Measurements from ENCODE around the gene RABL2B.

The RABL2B gene

DNA sequence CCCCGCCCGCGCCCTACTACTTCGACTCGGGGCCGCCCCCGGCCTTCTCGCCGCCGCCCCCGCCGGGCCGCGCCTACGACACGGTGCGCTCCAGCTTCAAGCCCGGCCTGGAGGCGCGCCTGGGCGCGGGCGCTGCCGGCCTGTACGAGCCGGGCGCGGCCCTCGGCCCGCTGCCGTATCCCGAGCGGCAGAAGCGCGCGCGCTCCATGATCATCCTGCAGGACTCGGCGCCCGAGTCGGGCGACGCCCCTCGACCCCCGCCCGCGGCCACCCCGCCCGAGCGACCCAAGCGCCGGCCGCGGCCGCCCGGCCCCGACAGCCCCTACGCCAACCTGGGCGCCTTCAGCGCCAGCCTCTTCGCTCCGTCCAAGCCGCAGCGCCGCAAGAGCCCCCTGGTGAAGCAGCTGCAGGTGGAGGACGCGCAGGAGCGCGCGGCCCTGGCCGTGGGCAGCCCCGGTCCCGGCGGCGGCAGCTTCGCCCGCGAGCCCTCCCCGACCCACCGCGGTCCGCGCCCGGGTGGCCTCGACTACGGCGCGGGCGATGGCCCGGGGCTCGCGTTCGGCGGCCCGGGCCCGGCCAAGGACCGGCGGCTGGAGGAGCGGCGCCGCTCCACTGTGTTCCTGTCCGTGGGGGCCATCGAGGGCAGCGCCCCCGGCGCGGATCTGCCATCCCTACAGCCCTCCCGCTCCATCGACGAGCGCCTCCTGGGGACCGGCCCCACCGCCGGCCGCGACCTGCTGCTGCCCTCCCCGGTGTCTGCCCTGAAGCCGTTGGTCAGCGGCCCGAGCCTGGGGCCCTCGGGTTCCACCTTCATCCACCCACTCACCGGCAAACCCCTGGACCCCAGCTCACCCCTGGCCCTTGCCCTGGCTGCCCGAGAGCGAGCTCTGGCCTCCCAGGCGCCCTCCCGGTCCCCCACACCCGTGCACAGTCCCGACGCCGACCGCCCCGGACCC is 62.9 kb downstream of the RABL2B start:
- Histone ChIP-seq H3K9me3 (ENCODE audit: control insufficient read depth in 1 of 2, low read length in 2 of 2) (no peaks in the 10 kb centered on the region), H3K36me3 (ENCODE audit: control insufficient read depth in 1 of 2, insufficient read depth in 2 of 2, low read length in 2 of 2) (no peaks in the 10 kb centered on the region), H3K4me1 (ENCODE audit: control insufficient read depth in 1 of 2, insufficient read depth in 2 of 2, low read length in 2 of 2) (peaks cover 0 to 6% of the 10 kb centered on the region in 2 donors), H3K4me3 (ENCODE audit: low read depth in 1 of 2, low read length in 2 of 2) (no peak overlapping the region), H3K27ac (ENCODE audit: low read length) (no peak overlapping the region), H3K27me3 (ENCODE audit: low read depth, low read length) (no peaks in the 10 kb centered on the region)

DNA sequence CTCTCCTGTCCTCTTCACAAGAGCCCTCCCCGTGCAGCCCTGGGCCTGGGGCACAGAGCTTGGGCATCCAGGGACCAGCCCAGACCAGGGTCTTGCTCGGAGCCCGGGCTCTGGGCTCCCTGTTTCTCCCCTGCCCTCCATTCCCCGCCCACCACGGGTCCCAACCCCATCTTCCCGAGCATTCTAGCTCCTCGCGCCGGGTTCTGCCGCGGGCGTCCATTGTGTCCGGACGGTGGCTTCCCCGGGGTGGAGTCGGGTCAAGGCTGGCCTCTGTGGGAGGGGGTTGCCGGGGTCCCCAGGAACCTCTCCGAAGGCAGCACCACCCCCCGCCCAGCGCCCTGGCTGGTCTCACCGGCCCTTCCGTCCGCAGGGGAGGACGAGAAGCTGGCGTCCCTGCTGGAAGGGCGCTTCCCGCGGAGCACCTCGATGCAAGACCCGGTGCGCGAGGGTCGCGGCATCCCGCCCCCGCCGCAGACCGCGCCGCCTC is 63.6 kb downstream of the RABL2B start:
- Histone ChIP-seq H3K27me3 (ENCODE audit: low read depth, low read length) (no peaks in the 10 kb centered on the region), H3K36me3 (ENCODE audit: control insufficient read depth in 1 of 2, insufficient read depth in 2 of 2, low read length in 2 of 2) (no peaks in the 10 kb centered on the region), H3K4me1 (ENCODE audit: control insufficient read depth in 1 of 2, insufficient read depth in 2 of 2, low read length in 2 of 2) (peaks cover 0 to 6% of the 10 kb centered on the region in 2 donors), H3K27ac (ENCODE audit: low read length) (no peak overlapping the region), H3K4me3 (ENCODE audit: low read depth in 1 of 2, low read length in 2 of 2) (no peak overlapping the region), H3K9me3 (ENCODE audit: control insufficient read depth in 1 of 2, low read length in 2 of 2) (no peaks in the 10 kb centered on the region)

DNA sequence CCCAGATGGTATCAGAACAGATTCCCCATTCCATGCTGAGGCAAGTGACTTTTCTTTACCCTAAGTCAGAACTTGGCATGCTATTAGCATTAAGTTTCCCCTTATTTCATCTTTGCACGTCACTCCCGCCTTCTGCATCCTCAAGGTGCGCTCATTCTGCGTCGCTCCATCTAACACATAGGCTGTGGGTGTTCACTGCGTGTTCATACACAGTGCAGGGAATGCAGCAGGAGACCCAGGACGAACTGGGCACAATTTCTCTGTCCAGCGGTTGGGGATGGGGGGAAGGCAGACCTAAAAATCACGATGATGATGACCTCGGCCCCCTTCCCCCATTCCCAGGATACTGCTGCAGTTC is 65.1 kb downstream of the RABL2B start:
- Histone ChIP-seq H3K27ac (ENCODE audit: low read length) (no peak overlapping the region), H3K4me3 (ENCODE audit: low read depth in 1 of 2, low read length in 2 of 2) (no peak overlapping the region), H3K9me3 (ENCODE audit: control insufficient read depth in 1 of 2, low read length in 2 of 2) (no peaks in the 10 kb centered on the region), H3K36me3 (ENCODE audit: control insufficient read depth in 1 of 2, insufficient read depth in 2 of 2, low read length in 2 of 2) (no peaks in the 10 kb centered on the region), H3K4me1 (ENCODE audit: control insufficient read depth in 1 of 2, insufficient read depth in 2 of 2, low read length in 2 of 2) (peaks cover 0 to 6% of the 10 kb centered on the region in 2 donors), H3K27me3 (ENCODE audit: low read depth, low read length) (no peaks in the 10 kb centered on the region)

DNA sequence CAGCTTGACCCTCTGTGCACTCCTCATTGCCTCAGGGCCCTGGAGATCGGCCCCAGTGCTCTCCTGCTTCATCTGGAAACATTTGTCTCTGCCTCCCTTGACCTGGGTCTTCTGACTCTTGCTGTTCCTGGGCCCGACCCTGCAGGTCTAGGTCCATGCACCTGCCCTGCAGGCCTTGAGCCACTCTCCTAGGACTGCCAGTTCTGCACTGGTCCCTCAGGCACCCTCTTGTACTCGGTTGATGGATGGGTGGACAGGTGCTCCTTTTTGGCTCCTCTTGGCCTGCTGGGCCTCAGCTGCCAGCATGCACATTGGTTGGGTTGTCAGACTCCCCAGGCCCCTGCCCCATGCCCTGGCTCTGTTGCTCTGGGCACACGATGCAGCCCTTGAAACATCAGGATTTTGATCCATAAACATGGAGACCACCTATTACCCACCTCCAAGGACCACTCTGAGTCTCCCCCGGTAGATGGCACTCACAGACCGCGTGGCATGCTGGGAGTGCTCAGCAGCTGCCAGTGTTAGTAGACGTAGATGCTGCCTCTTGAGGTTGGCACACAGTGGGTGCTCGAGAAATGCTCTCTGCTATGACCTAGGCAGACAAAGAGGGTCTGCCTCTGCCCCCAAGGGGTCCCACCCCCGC is 65.6 kb downstream of the RABL2B start:
- no peaks in the 10 kb centered on the region for H3K36me3 ChIP-seq (ENCODE audit: control insufficient read depth in 1 of 2, insufficient read depth in 2 of 2, low read length in 2 of 2)
- no peak overlapping the region for H3K4me3 ChIP-seq (ENCODE audit: low read depth in 1 of 2, low read length in 2 of 2)
- H3K27ac ChIP-seq (ENCODE audit: low read length) = no peak overlapping the region

More for the DNA sequence above, 65.6 kb downstream of the RABL2B start:
- Histone ChIP-seq H3K27me3 (ENCODE audit: low read depth, low read length) (no peaks in the 10 kb centered on the region), H3K9me3 (ENCODE audit: control insufficient read depth in 1 of 2, low read length in 2 of 2) (no peaks in the 10 kb centered on the region), H3K4me1 (ENCODE audit: control insufficient read depth in 1 of 2, insufficient read depth in 2 of 2, low read length in 2 of 2) (peaks cover 0 to 6% of the 10 kb centered on the region in 2 donors)

All from muscle layer of duodenum (tissue), 2 donors.